Measurements from ENCODE around the gene RRP9. TPM values are rescaled to one million over a fixed set of nuclear protein-coding genes. Genes with fewer than 3 reads are reported as not detected.

The RRP9 gene
- total RNA-seq, 2 experiments from 2014 or later, result 6.4 to 7.6 TPM

DNA sequence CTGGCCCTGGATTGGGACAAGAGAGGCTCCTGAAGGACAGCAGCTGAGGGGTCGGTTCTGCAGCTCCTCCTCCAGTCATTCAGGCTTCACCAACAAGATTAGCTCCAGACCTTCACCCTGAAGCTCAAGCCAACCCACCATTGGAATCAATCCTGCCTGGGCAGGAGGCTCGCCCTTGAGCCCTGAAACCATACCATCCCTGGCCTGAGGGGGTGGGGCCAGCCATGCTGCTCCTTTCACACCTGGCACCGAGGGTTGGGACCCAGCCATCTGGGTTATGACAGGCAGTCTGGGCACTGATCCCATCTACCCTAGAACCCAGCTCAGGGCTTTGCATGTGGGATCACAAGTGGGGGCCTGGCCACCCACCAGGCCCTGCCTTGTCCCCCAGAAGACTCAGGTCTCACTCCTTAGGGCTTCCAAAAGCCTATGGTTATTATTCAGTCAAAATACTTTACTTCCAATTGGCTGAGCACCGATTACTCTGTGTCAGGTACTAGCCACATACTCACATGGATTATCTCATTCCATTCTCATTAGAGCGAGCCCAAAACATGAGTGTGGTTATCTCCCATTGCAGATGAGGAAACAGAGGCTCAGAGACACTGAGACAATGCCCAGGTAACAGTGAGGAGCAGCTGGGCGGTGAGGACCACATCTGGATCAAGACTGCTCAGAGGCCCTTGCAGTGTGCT is 29.0 kb upstream of the RRP9 start:
- TF ChIP-seq, protein P1, sequence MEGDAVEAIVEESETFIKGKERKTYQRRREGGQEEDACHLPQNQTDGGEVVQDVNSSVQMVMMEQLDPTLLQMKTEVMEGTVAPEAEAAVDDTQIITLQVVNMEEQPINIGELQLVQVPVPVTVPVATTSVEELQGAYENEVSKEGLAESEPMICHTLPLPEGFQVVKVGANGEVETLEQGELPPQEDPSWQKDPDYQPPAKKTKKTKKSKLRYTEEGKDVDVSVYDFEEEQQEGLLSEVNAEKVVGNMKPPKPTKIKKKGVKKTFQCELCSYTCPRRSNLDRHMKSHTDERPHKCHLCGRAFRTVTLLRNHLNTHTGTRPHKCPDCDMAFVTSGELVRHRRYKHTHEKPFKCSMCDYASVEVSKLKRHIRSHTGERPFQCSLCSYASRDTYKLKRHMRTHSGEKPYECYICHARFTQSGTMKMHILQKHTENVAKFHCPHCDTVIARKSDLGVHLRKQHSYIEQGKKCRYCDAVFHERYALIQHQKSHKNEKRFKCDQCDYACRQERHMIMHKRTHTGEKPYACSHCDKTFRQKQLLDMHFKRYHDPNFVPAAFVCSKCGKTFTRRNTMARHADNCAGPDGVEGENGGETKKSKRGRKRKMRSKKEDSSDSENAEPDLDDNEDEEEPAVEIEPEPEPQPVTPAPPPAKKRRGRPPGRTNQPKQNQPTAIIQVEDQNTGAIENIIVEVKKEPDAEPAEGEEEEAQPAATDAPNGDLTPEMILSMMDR (IDR thresholded peaks at IDR 0.05), result no peak
- Mint-ChIP-seq H3K27me3 (no peaks in the 10 kb centered on the region), H3K4me1 (ENCODE audit: low read depth) (peaks cover 55% of the 10 kb centered on the region), H3K36me3 (ENCODE audit: low read depth) (peaks cover 15% of the 10 kb centered on the region), H3K4me3 (peak overlapping the region; percentile 67), H3K9me3 (no peaks in the 10 kb centered on the region), H3K27ac (peak overlapping the region; percentile 42)
- Histone ChIP-seq H3K27ac (ENCODE audit: low read depth in 1 of 2, low read length in 2 of 2) (no peak overlapping the region), H3K9me3 (ENCODE audit: control insufficient read depth in 1 of 2, insufficient read depth in 1 of 2, low read length in 2 of 2) (no peaks in the 10 kb centered on the region), H3K27me3 (ENCODE audit: control insufficient read depth in 1 of 2, insufficient read depth in 2 of 2, low read length in 2 of 2) (no peaks in the 10 kb centered on the region), H3K4me1 (ENCODE audit: insufficient read depth, low read length) (peaks cover 61% of the 10 kb centered on the region), H3K36me3 (ENCODE audit: insufficient read depth, low read length) (no peaks in the 10 kb centered on the region), H3K4me3 (ENCODE audit: low read length) (no peak overlapping the region)
- DNase-seq (no peak), ATAC-seq (ENCODE audit: poor library complexity) (no peak)
- ChIA-PET POLR2A (interaction anchor here (1.7 to 1.8 kb wide), 2 partner anchors 12 to 29 kb away, joined by 5 to 6 read pairs; partner anchors contain the start of genes PARP3 and RRP9), CTCF (interaction anchor here (1.1 to 4.7 kb wide), 2 partner anchors 12 to 13 kb away, joined by 3 to 46 read pairs; partner anchors contain the start of gene ACY1)
- intact Hi-C loops (cut with DNase I, micrococcal nuclease), result no loop called here

DNA sequence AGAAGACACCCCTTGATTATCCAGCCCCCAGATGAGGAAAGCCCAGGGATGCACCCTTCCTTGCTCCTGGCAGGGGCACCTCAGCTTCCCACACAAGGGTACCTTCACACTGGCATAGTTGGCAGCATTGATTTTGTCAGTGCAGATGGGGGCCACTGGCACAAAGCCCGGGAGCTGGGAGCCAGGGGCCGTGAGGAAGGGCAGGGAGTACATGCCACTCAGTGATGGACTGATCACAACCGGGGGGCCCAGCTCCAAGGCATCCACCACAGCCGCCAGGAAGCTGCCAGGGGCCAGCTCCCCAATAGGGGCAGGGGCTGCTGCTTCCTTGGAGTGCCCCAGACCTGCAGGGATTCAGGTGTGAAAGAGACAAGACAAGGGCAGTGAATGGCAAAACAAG is 28.1 kb upstream of the RRP9 start:
- no peak overlapping the region for H3K27ac ChIP-seq (ENCODE audit: low read depth in 1 of 2, low read length in 2 of 2)
- H3K36me3 Mint-ChIP-seq (ENCODE audit: low read depth), result peaks cover 10% of the 10 kb centered on the region
- no peaks in the 10 kb centered on the region for H3K27me3 Mint-ChIP-seq
- DNase-seq, result no peak
- H3K4me3 ChIP-seq (ENCODE audit: low read length), result no peak overlapping the region
- ChIA-PET CTCF (interaction anchor here (1.1 kb wide), 1 partner anchor 13 kb away, joined by 3 read pairs; no protein-coding TSS in a partner anchor), POLR2A (interaction anchor here (1.7 to 1.8 kb wide), 2 partner anchors 13 to 28 kb away, joined by 5 to 6 read pairs; partner anchors contain the start of genes PARP3 and RRP9)
- no peak for ATAC-seq (ENCODE audit: poor library complexity)
- TF ChIP-seq, protein P1 (IDR thresholded peaks at IDR 0.05), result no peak
- H3K4me3 Mint-ChIP-seq, result no peak overlapping the region
- H3K36me3 ChIP-seq (ENCODE audit: insufficient read depth, low read length), result no peaks in the 10 kb centered on the region
- intact Hi-C loops (cut with DNase I, micrococcal nuclease), result no loop called here
- peaks cover 55% of the 10 kb centered on the region for H3K4me1 ChIP-seq (ENCODE audit: insufficient read depth, low read length)
- H3K9me3 Mint-ChIP-seq, result no peaks in the 10 kb centered on the region
- no peaks in the 10 kb centered on the region for H3K9me3 ChIP-seq (ENCODE audit: control insufficient read depth in 1 of 2, insufficient read depth in 1 of 2, low read length in 2 of 2)
- H3K27ac Mint-ChIP-seq, result no peak overlapping the region
- peaks cover 54% of the 10 kb centered on the region for H3K4me1 Mint-ChIP-seq (ENCODE audit: low read depth)
- H3K27me3 ChIP-seq (ENCODE audit: control insufficient read depth in 1 of 2, insufficient read depth in 2 of 2, low read length in 2 of 2), result no peaks in the 10 kb centered on the region

DNA sequence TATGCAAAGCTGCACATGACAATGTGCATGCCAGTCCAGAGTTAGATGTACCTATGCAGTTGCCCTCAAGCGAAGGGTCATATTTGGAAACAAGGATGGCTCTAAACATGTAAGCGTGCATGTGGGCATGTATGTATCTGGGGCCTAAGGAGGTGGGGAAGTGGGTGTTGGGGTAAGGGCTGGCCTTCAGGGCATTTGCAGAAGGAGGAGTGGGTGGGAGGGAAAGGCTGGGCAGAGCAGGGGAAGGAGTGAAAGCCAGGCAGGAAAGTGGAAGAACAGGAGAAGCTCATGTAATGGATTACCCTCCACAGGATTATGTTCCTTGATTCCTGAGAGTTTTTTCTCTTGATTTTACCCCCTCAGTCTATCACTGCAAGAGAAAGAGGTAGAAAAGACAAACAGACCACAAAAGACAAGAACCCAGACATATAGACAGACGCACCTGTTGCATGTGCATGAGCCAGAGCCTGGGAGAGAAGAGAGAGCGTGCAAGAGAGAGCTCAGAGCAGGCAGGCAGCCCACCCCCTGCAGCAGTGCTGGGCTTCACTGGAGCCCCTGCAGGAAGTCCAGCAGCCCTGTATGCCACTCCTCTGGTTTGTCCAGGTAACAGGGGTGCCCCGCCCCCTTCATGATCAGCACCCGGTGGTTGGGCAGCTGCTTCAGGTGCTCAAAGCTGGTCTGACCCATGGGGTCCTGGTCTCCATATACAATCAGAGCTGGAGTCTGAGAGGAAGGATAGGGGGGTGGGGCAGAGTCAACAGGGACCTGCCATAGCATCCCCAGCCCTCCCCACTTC is 27.4 kb upstream of the RRP9 start:
- Mint-ChIP-seq H3K4me1 (ENCODE audit: low read depth) (peaks cover 47% of the 10 kb centered on the region), H3K36me3 (ENCODE audit: low read depth) (peaks cover 7% of the 10 kb centered on the region), H3K27ac (peak overlapping the region; percentile 26), H3K9me3 (no peaks in the 10 kb centered on the region), H3K27me3 (no peaks in the 10 kb centered on the region), H3K4me3 (peak overlapping the region; percentile 91)
- ChIA-PET CTCF (interaction anchor here (0.8 to 1.1 kb wide), 2 partner anchors 14 to 87 kb away, joined by 3 read pairs; no protein-coding TSS in a partner anchor), POLR2A (interaction anchor here (0.9 to 4.2 kb wide), 4 partner anchors 13 to 27 kb away, joined by 5 to 24 read pairs (median 6); partner anchors contain the start of genes ACY1, PARP3, RPL29 and RRP9)
- intact Hi-C loops (cut with DNase I, micrococcal nuclease), result no loop called here
- Histone ChIP-seq H3K9me3 (ENCODE audit: control insufficient read depth in 1 of 2, insufficient read depth in 1 of 2, low read length in 2 of 2) (no peaks in the 10 kb centered on the region), H3K4me3 (ENCODE audit: low read length) (no peak overlapping the region), H3K27ac (ENCODE audit: low read depth in 1 of 2, low read length in 2 of 2) (peak overlapping the region in 1 of 2 donors; percentile 4), H3K4me1 (ENCODE audit: insufficient read depth, low read length) (peaks cover 48% of the 10 kb centered on the region), H3K36me3 (ENCODE audit: insufficient read depth, low read length) (no peaks in the 10 kb centered on the region), H3K27me3 (ENCODE audit: control insufficient read depth in 1 of 2, insufficient read depth in 2 of 2, low read length in 2 of 2) (peaks cover 0 to under 1% of the 10 kb centered on the region in 2 experiments)
- TF ChIP-seq, protein P1 (IDR thresholded peaks at IDR 0.05), result no peak
- ATAC-seq (ENCODE audit: poor library complexity), result no peak
- no peak for DNase-seq

Data from CD4-positive, alpha-beta T cell (primary cell).